HepG2 (cell line): ENCODE data around the gene CAMKK1. TPM values are rescaled to one million over a fixed set of nuclear protein-coding genes. Genes with fewer than 3 reads are reported as not detected.

Experiments
- ATAC-seq: fragments of 200-7000 bp; cut with Tn5 transposase; 3 replicates; pipeline ENCODE4 v1.9.1; 2020; ENCODE audit warnings: mild to moderate bottlenecking, moderate library complexity
- BruUV-seq: library from RNA; stranded (reverse); fragments of 400-500 nt; replicated peaks from 2 replicates; lab custom pipeline; 2021; lab: Mats Ljungman, UMichigan
- CTCF ChIA-PET: fragments of 300-600 bp; formaldehyde crosslinking; extraction: SDS; loops from one replicate; lab custom pipeline; 2021; ENCODE audit warnings: low total read pairs, inconsistent platforms, low intra/inter-chr PET ratio; lab: Yijun Ruan, JAX
- POLR2A ChIA-PET: fragments of 350-600 bp; sonication (Branson Sonifier 250); formaldehyde crosslinking; loops from one replicate; lab custom pipeline; 2020; ENCODE audit warnings: antibody characterized with exemption, inconsistent platforms; lab: Yijun Ruan, JAX
- DNase-seq: peaks from one replicate; pipeline ENCODE4 v3.0.0-alpha.2; 2015; ENCODE audit warnings: low spot score
- FAIRE-seq: peaks from 3 replicates; lab custom pipeline; 2011; peaks lifted over from hg19 to GRCh38; lab: Jason Lieb, UNC
- H2AFZ ChIP-seq: one replicate; pipeline ENCODE4 v1.6.1; 2011; ENCODE audit warnings: low read length, inconsistent platforms
- H3K27ac ChIP-seq: fragments of 300-600 bp; 3 replicates; pipeline ENCODE4 v1.8.0; 2011; ENCODE audit warnings: mixed run types, mild to moderate bottlenecking, mixed read lengths, low read length, inconsistent platforms; ENCODE audit not compliant: insufficient read depth; ENCODE audit errors: extremely low read length
- H3K27me3 ChIP-seq, 2 experiments: fragments of 200-600 bp in 1 of 2; 2 replicates in 1 of 2; 3 replicates in 1 of 2; pipeline versions ENCODE4 v1.6.0 to v1.8.0; 2011; ENCODE audit warnings: low read length in 2 of 2, mild to moderate bottlenecking in 2 of 2, moderate library complexity in 2 of 2, inconsistent platforms in 1 of 2; ENCODE audit not compliant: insufficient read depth in 2 of 2, control insufficient read depth in 1 of 2
- H3K36me3 ChIP-seq, 2 experiments: fragments of 200-600 bp in 1 of 2; replicated peaks in 1 of 2; 2 replicates in 1 of 2; 3 replicates in 1 of 2; pipeline versions ENCODE4 v1.5.1 to v1.8.0; 2011; ENCODE audit warnings: low read length in 2 of 2, inconsistent platforms in 1 of 2; ENCODE audit not compliant: insufficient read depth in 2 of 2, control insufficient read depth in 1 of 2
- H3K4me1 ChIP-seq: 2 replicates; pipeline ENCODE4 v1.5.1; 2012; ENCODE audit warnings: low read length, inconsistent platforms; ENCODE audit not compliant: insufficient read depth
- H3K4me2 ChIP-seq: 2 replicates; pipeline ENCODE4 v1.6.0; 2011; ENCODE audit warnings: low read depth, low read length, inconsistent platforms
- H3K4me3 ChIP-seq, 3 experiments: fragments of 200-600 bp in 1 of 3; sonication (generic), shearing (Covaris generic) in 1 of 3; replicated peaks in 1 of 3; 2 replicates each; pipeline ENCODE4 v1.5.1; 2011 to 2016; ENCODE audit warnings: low read length in 3 of 3, inconsistent platforms in 2 of 3, low read depth in 2 of 3, mild to moderate bottlenecking in 2 of 3, control low read depth in 1 of 3, mixed read lengths in 1 of 3; ENCODE audit not compliant: insufficient read depth in 1 of 3
- H3K79me2 ChIP-seq: one replicate; pipeline ENCODE4 v1.6.1; 2011; ENCODE audit warnings: low read length, inconsistent platforms; ENCODE audit not compliant: insufficient read depth
- H3K9ac ChIP-seq: 2 replicates; pipeline ENCODE4 v1.6.0; 2011; ENCODE audit warnings: mild to moderate bottlenecking, low read depth, low read length, inconsistent platforms; ENCODE audit not compliant: insufficient read depth
- H3K9me3 ChIP-seq: 2 replicates; pipeline ENCODE4 v1.5.1; 2012; ENCODE audit warnings: mild to moderate bottlenecking, low read length
- H4K20me1 ChIP-seq: 2 replicates; pipeline ENCODE4 v1.6.0; 2011; ENCODE audit warnings: inconsistent platforms, mild to moderate bottlenecking, low read length, moderate library complexity; ENCODE audit not compliant: insufficient read depth
- SNAI1 ChIP-seq: sonication (generic); formaldehyde crosslinking; IDR thresholded peaks from 2 replicates; pipeline ENCODE4 v1.5.0; 2020; ENCODE audit warnings: mild to moderate bottlenecking, missing genetic modification reagents, borderline replicate concordance
- ZMYM2 ChIP-seq: sonication (generic); formaldehyde crosslinking; IDR thresholded peaks from 2 replicates; pipeline ENCODE4 v1.8.0; 2022; ENCODE audit warnings: mild to moderate bottlenecking, missing genetic modification reagents
- ZMYM3 ChIP-seq: sonication (generic); formaldehyde crosslinking; IDR thresholded peaks from 2 replicates; pipeline ENCODE4 v1.5.1; 2020; ENCODE audit warnings: mild to moderate bottlenecking, missing genetic modification reagents
- ZNF343 ChIP-seq: sonication (generic); formaldehyde crosslinking; IDR thresholded peaks from 2 replicates; pipeline ENCODE4 v1.4.0; 2020; ENCODE audit warnings: mild to moderate bottlenecking, missing genetic modification reagents
- ZNF766 ChIP-seq: sonication (generic); formaldehyde crosslinking; IDR thresholded peaks from 2 replicates; pipeline ENCODE4 v1.5.0; 2020; ENCODE audit warnings: missing genetic modification reagents, borderline replicate concordance
- WGBS: methylation state at CpG from one replicate; pipeline ENCODE4 v1.1.6; 2017; ENCODE audit warnings: low lambda C conversion rate; 5-methylcytosine and 5-hydroxymethylcytosine counted together
- in situ Hi-C: cut with HindIII; loops from 2 replicates; pipeline ENCODE4 v1.10.0; 2017; ENCODE audit warnings: low pct_unique_long_range_greater_than_20kb; ENCODE audit not compliant: extremely low pct_ligation_motif_present
- intact Hi-C: fragments of 100-400 bp; cut with micrococcal nuclease; formaldehyde crosslinking; loops from one replicate; pipeline ENCODE4 v1.10.0; 2022; ENCODE audit not compliant: unreplicated experiment
- polyA plus RNA-seq, 8 experiments: library from polyadenylated mRNA; depleted of rRNA in 3 of 8; stranded (reverse) in 7 of 8; unstranded in 1 of 8; fragments of >200 nt; fragmentation: Illumina TruSeq in 4 of 8; extraction: Trizol in 4 of 8; gene quantifications; 2 replicates each; pipeline versions ENCODE4 v1.2.1 to v1.2.3, GENCODE V29; 2011 to 2016; ENCODE audit warnings: low read depth in 4 of 8, missing spikeins in 1 of 8, mixed read lengths in 1 of 8; ENCODE audit not compliant: insufficient read depth in 1 of 8
- total RNA-seq, 5 experiments: library from RNA; depleted of rRNA; stranded (reverse); fragments of >200 nt; fragmentation: Illumina TruSeq; extraction: Trizol; gene quantifications; 2 replicates each; pipeline ENCODE4 v1.2.3, GENCODE V29; 2016; ENCODE audit warnings: low read depth in 1 of 5
- TF ChIP-seq, protein P1 (sequence below): sonication (generic); formaldehyde crosslinking; IDR thresholded peaks from 2 replicates; pipeline ENCODE4 v1.5.1; 2020; ENCODE audit warnings: missing genetic modification reagents, mild to moderate bottlenecking, borderline replicate concordance

Gene CAMKK1
- total and polyA plus RNA-seq, 2 of the 13 experiments (the other 11 are each of a cell fraction or from before 2014, with no cell fraction given) = 1.5 to 1.6 TPM

DNA sequence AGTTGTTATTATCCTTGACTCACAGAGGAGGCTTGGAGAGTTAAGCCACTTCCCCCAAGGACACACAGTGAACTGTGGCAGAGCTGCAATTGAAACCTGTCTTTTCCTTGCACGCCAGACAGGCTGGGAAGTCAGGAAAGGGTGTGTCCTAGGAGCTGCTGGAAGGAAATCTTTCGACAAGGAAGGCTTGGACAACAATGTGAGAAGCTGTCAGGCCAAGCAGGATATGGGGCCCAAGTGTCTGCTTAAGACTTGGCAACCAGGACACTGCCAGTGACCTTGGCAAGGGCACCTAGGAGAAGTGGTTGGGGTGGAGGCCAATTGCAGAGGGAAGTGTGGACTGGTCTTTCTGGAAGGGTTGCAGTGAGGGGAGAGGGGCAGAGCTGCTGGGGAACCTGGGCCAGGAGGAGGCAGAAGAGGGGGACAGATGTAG lies 2.1 kb upstream of the CAMKK1 start (continued):
- TF ChIP-seq, protein P1, sequence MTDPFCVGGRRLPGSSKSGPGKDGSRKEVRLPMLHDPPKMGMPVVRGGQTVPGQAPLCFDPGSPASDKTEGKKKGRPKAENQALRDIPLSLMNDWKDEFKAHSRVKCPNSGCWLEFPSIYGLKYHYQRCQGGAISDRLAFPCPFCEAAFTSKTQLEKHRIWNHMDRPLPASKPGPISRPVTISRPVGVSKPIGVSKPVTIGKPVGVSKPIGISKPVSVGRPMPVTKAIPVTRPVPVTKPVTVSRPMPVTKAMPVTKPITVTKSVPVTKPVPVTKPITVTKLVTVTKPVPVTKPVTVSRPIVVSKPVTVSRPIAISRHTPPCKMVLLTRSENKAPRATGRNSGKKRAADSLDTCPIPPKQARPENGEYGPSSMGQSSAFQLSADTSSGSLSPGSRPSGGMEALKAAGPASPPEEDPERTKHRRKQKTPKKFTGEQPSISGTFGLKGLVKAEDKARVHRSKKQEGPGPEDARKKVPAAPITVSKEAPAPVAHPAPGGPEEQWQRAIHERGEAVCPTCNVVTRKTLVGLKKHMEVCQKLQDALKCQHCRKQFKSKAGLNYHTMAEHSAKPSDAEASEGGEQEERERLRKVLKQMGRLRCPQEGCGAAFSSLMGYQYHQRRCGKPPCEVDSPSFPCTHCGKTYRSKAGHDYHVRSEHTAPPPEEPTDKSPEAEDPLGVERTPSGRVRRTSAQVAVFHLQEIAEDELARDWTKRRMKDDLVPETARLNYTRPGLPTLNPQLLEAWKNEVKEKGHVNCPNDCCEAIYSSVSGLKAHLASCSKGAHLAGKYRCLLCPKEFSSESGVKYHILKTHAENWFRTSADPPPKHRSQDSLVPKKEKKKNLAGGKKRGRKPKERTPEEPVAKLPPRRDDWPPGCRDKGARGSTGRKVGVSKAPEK (CRISPR knock-in tag) = no peak
- TF ChIP-seq ZNF343 (CRISPR knock-in tag) = no peak
- TF ChIP-seq ZNF766 = no peak
- TF ChIP-seq ZMYM2 (CRISPR knock-in tag) = no peak

DNA sequence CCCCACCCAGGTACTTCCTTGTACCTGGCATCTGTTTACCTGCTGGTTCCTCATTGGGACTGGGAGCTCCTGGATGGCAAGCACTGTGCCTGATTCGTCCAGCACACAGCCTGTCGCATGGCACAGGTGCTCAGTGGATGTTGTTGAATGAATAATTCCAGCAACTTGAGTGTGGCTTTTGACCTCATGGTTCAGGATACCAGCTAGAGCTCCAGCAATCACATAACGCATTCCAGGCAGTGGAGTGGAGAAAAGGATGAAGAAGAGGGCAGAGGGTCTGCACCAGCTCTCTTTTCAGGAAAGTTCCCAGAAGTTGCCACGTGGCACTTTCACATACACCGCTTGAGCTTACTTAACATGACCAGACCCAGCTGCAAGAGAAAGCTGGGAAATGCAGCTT lies 1.3 kb upstream of the CAMKK1 start:
- no TSS peak for BruUV-seq
- TF ChIP-seq SNAI1 = no peak
- peak; percentile 79 for TF ChIP-seq ZMYM3
- TF ChIP-seq, all 625 proteins: peak for 1
- Histone ChIP-seq H2AFZ (no peak overlapping the region), H3K27me3 (peaks cover 0 to 19% of the 10 kb centered on the region in 2 experiments; a peak in 2 of 5 replicates), H3K4me3 (no peak overlapping the region), H3K4me2 (no peak overlapping the region; the same call in 1 of the 2 replicates), H4K20me1 (no peaks in the 10 kb centered on the region), H3K27ac (no peak overlapping the region), H3K4me1 (peaks cover 35% of the 10 kb centered on the region), H3K9ac (no peak overlapping the region), H3K9me3 (no peaks in the 10 kb centered on the region), H3K36me3 (no peaks in the 10 kb centered on the region), H3K79me2 (no peaks in the 10 kb centered on the region)
- DNase-seq (no peak), ATAC-seq (no peak), FAIRE-seq (no peak)
- POLR2A ChIA-PET = interaction anchor here (3.5 kb wide), 1 partner anchor 10 kb away, joined by 47 read pairs; no protein-coding TSS in a partner anchor
- CTCF ChIA-PET = no interaction called here
- 65% methylated on average over 5 of the region's 5 CpGs for whole genome bisulfite sequencing
- intact Hi-C loops = no loop called here
- in situ Hi-C loops = no loop called here
